K562 (cell line): ENCODE measurements around the gene ATF3. TPM values are rescaled to one million over a fixed set of nuclear protein-coding genes. Genes with fewer than 3 reads are reported as not detected.
A peak's percentile ranks its signal among the peaks of the same experiment; 100 is the strongest.

Source experiments
- ATAC-seq: fragments of 200-7000 bp; cut with Tn5 transposase; 3 replicates; pipeline ENCODE4 v1.9.1; 2020; ENCODE audit warnings: moderate library complexity
- BruUV-seq: library from RNA; stranded (reverse); fragments of 400-500 nt; replicated peaks from 2 replicates; lab custom pipeline; 2021; lab: Mats Ljungman, UMichigan
- CTCF ChIA-PET: fragments of 300-600 bp; formaldehyde crosslinking; extraction: SDS; loops from one replicate; lab custom pipeline; 2021; ENCODE audit warnings: low intra/inter-chr PET ratio; lab: Yijun Ruan, JAX
- POLR2A ChIA-PET: fragments of 300-600, 350-650 bp; sonication (Branson Sonifier 250); formaldehyde crosslinking; extraction: SDS; loops from one replicate; lab custom pipeline; 2021; ENCODE audit warnings: antibody characterized with exemption, inconsistent platforms; lab: Yijun Ruan, JAX
- DNase-seq, 4 experiments: peaks; one replicate each; pipeline versions ENCODE4 v3.0.0 to v3.0.0-alpha.2; 2011 to 2018; ENCODE audit warnings: low spot score in 3 of 4, mixed read lengths in 3 of 4; ENCODE audit errors: extremely low read depth in 1 of 4
- FAIRE-seq: peaks from 2 replicates; lab custom pipeline; 2011; peaks lifted over from hg19 to GRCh38; lab: Jason Lieb, UNC
- H2AFZ ChIP-seq: 2 replicates; pipeline ENCODE4 v1.6.0; 2011; ENCODE audit warnings: low read depth, low read length, control low read depth, inconsistent platforms
- H3K27ac ChIP-seq: fragments of 200-600 bp; 3 replicates; pipeline ENCODE4 v1.8.0; 2011; ENCODE audit warnings: low read depth, mild to moderate bottlenecking, control low read depth, inconsistent platforms, low read length, moderate library complexity, mixed read lengths; ENCODE audit errors: extremely low read depth
- H3K27me3 ChIP-seq, 2 experiments: fragments of 300-600 bp in 1 of 2; 2 replicates in 1 of 2; 3 replicates in 1 of 2; pipeline versions ENCODE4 v1.6.0 to v1.8.0; 2011; ENCODE audit warnings: inconsistent platforms in 2 of 2, low read length in 2 of 2, mild to moderate bottlenecking in 1 of 2, mixed read lengths in 1 of 2, moderate library complexity in 1 of 2; ENCODE audit not compliant: control insufficient read depth in 2 of 2, insufficient read depth in 2 of 2
- H3K36me3 ChIP-seq: fragments of 300-600 bp; 3 replicates; pipeline ENCODE4 v1.8.0; 2011; ENCODE audit warnings: mild to moderate bottlenecking, low read length, inconsistent platforms; ENCODE audit not compliant: control insufficient read depth, insufficient read depth
- H3K4me1 ChIP-seq, 2 experiments: fragments of 200-600 bp in 1 of 2; replicated peaks in 1 of 2; 2 replicates in 1 of 2; 3 replicates in 1 of 2; pipeline versions ENCODE4 v1.5.1 to v1.8.0; 2011; ENCODE audit warnings: inconsistent platforms in 2 of 2, low read length in 2 of 2, mild to moderate bottlenecking in 1 of 2, mixed read lengths in 1 of 2, moderate library complexity in 1 of 2; ENCODE audit not compliant: control insufficient read depth in 2 of 2, insufficient read depth in 2 of 2
- H3K4me2 ChIP-seq: 2 replicates; pipeline ENCODE4 v1.6.1; 2011; ENCODE audit warnings: low read length, control low read depth, inconsistent platforms, mixed read lengths; ENCODE audit not compliant: insufficient read depth
- H3K4me3 ChIP-seq: fragments of 200-600 bp; sonication (generic), shearing (Covaris generic); 2 replicates; pipeline ENCODE4 v1.5.1; 2016; ENCODE audit warnings: control low read depth, inconsistent platforms
- H3K79me2 ChIP-seq: fragments of 200-600 bp; 3 replicates; pipeline ENCODE4 v1.8.0; 2011; ENCODE audit warnings: low read length, inconsistent platforms; ENCODE audit not compliant: control insufficient read depth, insufficient read depth
- H3K9ac ChIP-seq, 2 experiments: 2 replicates each; pipeline versions ENCODE4 v1.6.0 to v1.6.1; 2011; ENCODE audit warnings: low read depth in 2 of 2, low read length in 2 of 2, control low read depth in 1 of 2, inconsistent platforms in 1 of 2, mild to moderate bottlenecking in 1 of 2, mixed read lengths in 1 of 2; ENCODE audit not compliant: insufficient read depth in 1 of 2
- H3K9me1 ChIP-seq: one replicate; pipeline ENCODE4 v1.6.0; 2011; ENCODE audit warnings: inconsistent platforms, mild to moderate bottlenecking, low read length, moderate library complexity; ENCODE audit not compliant: control insufficient read depth, insufficient read depth
- H3K9me3 ChIP-seq: replicated peaks from 2 replicates; pipeline ENCODE4 v1.5.1; 2011; ENCODE audit warnings: low read depth, low read length, inconsistent platforms; ENCODE audit not compliant: control insufficient read depth, insufficient read depth
- H4K20me1 ChIP-seq: replicated peaks from 2 replicates; pipeline ENCODE4 v1.6.1; 2011; ENCODE audit warnings: low read length, inconsistent platforms, mixed read lengths; ENCODE audit not compliant: control insufficient read depth, insufficient read depth
- CBX2 ChIP-seq: fragments of 200-600 bp; sonication (generic); IDR thresholded peaks from one replicate; pipeline ENCODE4 v1.6.1; 2012; ENCODE audit warnings: mild to moderate bottlenecking, low read length, inconsistent platforms; ENCODE audit not compliant: insufficient read depth, poor library complexity, severe bottlenecking
- NFRKB ChIP-seq: fragments of 450-650 bp; IDR thresholded peaks from 2 replicates; pipeline ENCODE4 v1.6.1; 2016; ENCODE audit warnings: low read depth
- PTRF ChIP-seq: fragments of 450-650 bp; IDR thresholded peaks from 2 replicates; pipeline ENCODE4 v1.6.1; 2016; ENCODE audit warnings: mild to moderate bottlenecking, missing genetic modification characterization, missing compliant biosample characterization
- SIN3B ChIP-seq: fragments of 450-650 bp; IDR thresholded peaks from 2 replicates; pipeline ENCODE4 v1.6.1; 2017; ENCODE audit warnings: low read depth, mild to moderate bottlenecking, moderate library complexity
- TFAP4 ChIP-seq: sonication (generic); formaldehyde crosslinking; IDR thresholded peaks from 2 replicates; pipeline ENCODE4 v1.8.0; 2022; ENCODE audit warnings: missing genetic modification reagents, mild to moderate bottlenecking, moderate library complexity, borderline replicate concordance
- U2AF2 ChIP-seq: fragments of 200-400 bp; formaldehyde crosslinking; optimal IDR thresholded peaks from 2 replicates; pipeline ENCODE3; 2017; ENCODE audit warnings: low read depth, mild to moderate bottlenecking, low read length
- ZBTB34 ChIP-seq: fragments of 250-450 bp; sonication (Bioruptor Pico); IDR thresholded peaks from 2 replicates; pipeline ENCODE4 v1.8.0; 2021; ENCODE audit warnings: mild to moderate bottlenecking, moderate library complexity
- ZFP36 ChIP-seq: fragments of 150-350 bp; IDR thresholded peaks from 2 replicates; pipeline ENCODE4 v1.6.1; 2018; ENCODE audit warnings: low read length, low read depth; ENCODE audit not compliant: partially characterized antibody
- ZNF507 ChIP-seq: conservative IDR thresholded peaks from 2 replicates; pipeline ENCODE4 v1.6.1; 2017; ENCODE audit warnings: missing genetic modification characterization, missing compliant biosample characterization
- WGBS: fragments of 100-300 bp; shearing (Covaris generic); methylation state at CpG from one replicate; pipeline ENCODE4 v1.1.6; 2016; ENCODE audit warnings: low coverage, mixed read lengths; ENCODE audit not compliant: insufficient coverage; ENCODE audit errors: missing lambda C conversion rate; 5-methylcytosine and 5-hydroxymethylcytosine counted together
- in situ Hi-C: fragments of 300-500 bp; cut with MboI; formaldehyde crosslinking; loops from 4 replicates; pipeline ENCODE4 v1.15.0; 2018; ENCODE audit warnings: inconsistent platforms, mixed read lengths
- intact Hi-C: fragments of 100-400 bp; cut with micrococcal nuclease; formaldehyde crosslinking; loops from 2 replicates; pipeline ENCODE4 v1.14.2; 2022
- polyA plus RNA-seq, 8 experiments: library from polyadenylated mRNA; depleted of rRNA in 4 of 8; stranded (reverse) in 5 of 8; unstranded in 3 of 8; fragments of >200 nt; fragmentation: Nextera tagmentation in 2 of 8; fragmentation: Illumina TruSeq in 1 of 8; extraction: Ambion mirVana in 2 of 8; extraction: Trizol in 1 of 8; gene quantifications; 2 replicates each; pipeline versions ENCODE4 v1.2.1 to v1.2.3, GENCODE V29; 2011 to 2014; ENCODE audit warnings: inconsistent platforms in 1 of 8, missing spikeins in 1 of 8
- total RNA-seq, 7 experiments: library from RNA; depleted of rRNA in 6 of 7; stranded (reverse); fragments of >200 nt in 6 of 7; fragmentation: Illumina TruSeq in 2 of 7; extraction: Trizol in 2 of 7; gene quantifications; 2 replicates each; pipeline versions ENCODE4 v1.2.1 to v1.2.3, GENCODE V29; 2011 to 2021; ENCODE audit warnings: low replicate concordance in 1 of 7

The ATF3 gene
- total and polyA plus RNA-seq, 9 of the 15 experiments (the other 6 are each of a cell fraction or from before 2014, with no cell fraction given): 3.5 to 28.2 (median 19.8) TPM

GRCh38 chr1:212574732-212575131, 33.8 kb upstream of the ATF3 start:
- Histone ChIP-seq H3K79me2 (no peaks in the 10 kb centered on the region), H3K27me3 (0 out of 5 replicates have a peak, but pooled peaks cover 0 to 2% of the 10 kb centered on the region in 2 experiments), H3K4me1 (no peaks in the 10 kb centered on the region), H3K4me3 (no peak overlapping the region), H3K9ac (no peak overlapping the region), H3K9me1 (no peaks in the 10 kb centered on the region), H3K27ac (no peak overlapping the region), H3K36me3 (no peaks in the 10 kb centered on the region), H3K9me3 (no peaks in the 10 kb centered on the region), H3K4me2 (no peak overlapping the region), H2AFZ (no peak overlapping the region), H4K20me1 (no peaks in the 10 kb centered on the region)
- WGBS: 8% methylated on average over 3 of the region's 3 CpGs
- TF ChIP-seq CBX2 (peak; percentile 94), U2AF2 (no peak), ZBTB34 (no peak), PTRF (tag) (no peak), NFRKB (no peak), SIN3B (no peak), ZNF507 (tag) (no peak), TFAP4 (CRISPR knock-in tag) (no peak), ZFP36 (peak; percentile 10)
- DNase-seq (no peak), FAIRE-seq (no peak), ATAC-seq (no peak)
- intact Hi-C loops: no loop called here
- no TSS peak for BruUV-seq
- POLR2A ChIA-PET: no interaction called here
- in situ Hi-C loops: no loop called here
- CTCF ChIA-PET: no interaction called here
